Peyer's patch (tissue), 4 donors: ENCODE measurements around the gene LGI4. TPM values are rescaled to one million over a fixed set of nuclear protein-coding genes. Genes with fewer than 3 reads are reported as not detected.

ENCODE experiments used
- DNase-seq, 3 donors: peaks; one replicate each; pipeline ENCODE4 v3.0.0-alpha.2; 2017 to 2019
- H3K27ac ChIP-seq, 4 donors: fragments of 200-600 bp; sonication (generic); one replicate each; pipeline ENCODE4 v1.5.1; 2016 to 2019
- H3K27me3 ChIP-seq, 2 donors: fragments of 200-600 bp; sonication (generic); one replicate each; pipeline ENCODE4 v1.5.1; 2019
- H3K36me3 ChIP-seq, 3 donors: fragments of 200-600 bp; sonication (generic); one replicate each; pipeline ENCODE4 v1.5.1; 2016 to 2019
- H3K4me1 ChIP-seq, 4 donors: fragments of 200-600 bp; sonication (generic); one replicate each; pipeline ENCODE4 v1.5.1; 2016 to 2019
- H3K4me3 ChIP-seq, 4 donors: fragments of 200-600 bp; sonication (generic); 1 replicate in 3 of 4; 2 replicates in 1 of 4; pipeline ENCODE4 v1.5.1; 2016 to 2019; ENCODE audit warnings: mild to moderate bottlenecking in 1 of 4
- H3K9me3 ChIP-seq, 4 donors: fragments of 200-600 bp; sonication (generic); one replicate each; pipeline ENCODE4 v1.5.1; 2016 to 2019; ENCODE audit warnings: mild to moderate bottlenecking in 1 of 4
- CTCF ChIP-seq, 6 experiments: fragments of 450-650 bp in 4 of 6; fragments of 200-600 bp in 2 of 6; sonication (generic) in 1 of 6; IDR thresholded peaks; one replicate each; pipeline ENCODE4 v1.5.1; 2017 to 2019; ENCODE audit warnings: antibody characterized with exemption in 6 of 6, mild to moderate bottlenecking in 3 of 6, moderate library complexity in 1 of 6
- POLR2A ChIP-seq, 2 donors: fragments of 450-650 bp; IDR thresholded peaks; one replicate each; pipeline ENCODE4 v1.5.1; 2017; ENCODE audit warnings: antibody characterized with exemption in 2 of 2, mild to moderate bottlenecking in 2 of 2, moderate library complexity in 2 of 2
- total RNA-seq, 4 donors: library from RNA; depleted of rRNA; stranded (reverse); fragments of >200 nt; gene quantifications; one replicate each; pipeline ENCODE4 v1.1.0, GENCODE V29; 2016

Gene LGI4
- total RNA-seq, 4 donors from 2014 or later, result 6.1 to 37.3 (median 14.4) TPM

GRCh38 chr19:35143231-35143715, 8.4 kb upstream of the LGI4 start, which contains the start of gene FXYD7:
TSS of gene FXYD7 (plus strand) at chr19:35143255. CDS start at chr19:35143334, 79 bp downstream.
- peak in 1 of 6 experiments; percentile 15 for TF ChIP-seq CTCF (IDR thresholded peaks at IDR 0.05)
- TF ChIP-seq POLR2A (IDR thresholded peaks at IDR 0.05), result no peak
- Histone ChIP-seq H3K4me1 (peaks cover 6 to 30% (median 20%) of the 10 kb centered on the region in 4 donors), H3K27me3 (peaks cover 0 to 13% of the 10 kb centered on the region in 2 donors), H3K36me3 (no peaks in the 10 kb centered on the region), H3K4me3 (peak within 1 kb of the TSS; percentile 17 to 35 (median 24)), H3K9me3 (no peaks in the 10 kb centered on the region), H3K27ac (peak within 1 kb of the TSS in 1 of 4 donors; percentile 67)
- DNase-seq, result no peak

GRCh38 chr19:35142606-35143230, 7.9 kb upstream of the LGI4 start:
- Histone ChIP-seq H3K27ac (peak overlapping the region in 1 of 4 donors; percentile 67), H3K36me3 (no peaks in the 10 kb centered on the region), H3K9me3 (no peaks in the 10 kb centered on the region), H3K4me3 (peak overlapping the region in 3 of 4 donors; percentile 17 to 35 (median 31)), H3K27me3 (peaks cover 0 to 13% of the 10 kb centered on the region in 2 donors), H3K4me1 (peaks cover 6 to 30% (median 21%) of the 10 kb centered on the region in 4 donors)
- peak; percentile 70 to 80 (median 73) for DNase-seq
- TF ChIP-seq POLR2A (IDR thresholded peaks at IDR 0.05) (no peak), CTCF (IDR thresholded peaks at IDR 0.05) (peak in 4 of 6 experiments; percentile 9 to 90 (median 56))

GRCh38 chr19:35141837-35142605, 7.2 kb upstream of the LGI4 start:
- peak in 1 of 3 donors; percentile 50 for DNase-seq
- no peaks in the 10 kb centered on the region for H3K9me3 ChIP-seq
- H3K27ac ChIP-seq, result peak overlapping the region in 1 of 4 donors; percentile 67
- peaks cover 6 to 34% (median 22%) of the 10 kb centered on the region in 4 donors for H3K4me1 ChIP-seq
- H3K36me3 ChIP-seq, result no peaks in the 10 kb centered on the region
- TF ChIP-seq CTCF (IDR thresholded peaks at IDR 0.05) (no peak), POLR2A (IDR thresholded peaks at IDR 0.05) (no peak)
- peaks cover 0 to 13% of the 10 kb centered on the region in 2 donors for H3K27me3 ChIP-seq
- peak overlapping the region in 2 of 4 donors; percentile 17 to 35 for H3K4me3 ChIP-seq

- no peaks in the 10 kb centered on the region for H3K36me3 ChIP-seq
- TF ChIP-seq CTCF (IDR thresholded peaks at IDR 0.05) (peak in 4 of 6 experiments; percentile 43 to 66 (median 55)), POLR2A (IDR thresholded peaks at IDR 0.05) (peak; percentile 34 to 78)
- DNase-seq, result peak; percentile 94 to 97 (median 97)
- peaks cover 0 to 13% of the 10 kb centered on the region in 2 donors for H3K27me3 ChIP-seq
- no peaks in the 10 kb centered on the region for H3K9me3 ChIP-seq
- H3K4me1 ChIP-seq, result peaks cover 6 to 40% (median 22%) of the 10 kb centered on the region in 4 donors
- H3K27ac ChIP-seq, result peak overlapping the region; percentile 57 to 84 (median 77)
- H3K4me3 ChIP-seq, result peak overlapping the region; percentile 24 to 52 (median 39)
These were observed 6.3 kb upstream of the LGI4 start for GRCh38 chr19:35140962-35141836.
